Endometrial microvascular endothelial cells (primary cell): ENCODE results near the gene LRRC75B. TPM values are rescaled to one million over a fixed set of nuclear protein-coding genes. Genes with fewer than 3 reads are reported as not detected.
"Not testable (repeated sequence)": the region's sequence is repeated elsewhere in the genome, so short reads cannot be mapped to it uniquely, and the experiment has no call there.

ENCODE experiments used
- in situ Hi-C: cut with HindIII; loops from 2 replicates; pipeline ENCODE4 v1.10.0; 2017; ENCODE audit warnings: low sequenced_read_pairs, low pct_unique_long_range_greater_than_20kb; ENCODE audit errors: inconsistent ontology term
- total RNA-seq: library from RNA; depleted of rRNA; stranded (reverse); fragments of >200 nt; gene quantifications from one replicate; pipeline ENCODE4 v1.2.3, GENCODE V29; 2015; ENCODE audit errors: inconsistent ontology term

Gene LRRC75B, protein sequence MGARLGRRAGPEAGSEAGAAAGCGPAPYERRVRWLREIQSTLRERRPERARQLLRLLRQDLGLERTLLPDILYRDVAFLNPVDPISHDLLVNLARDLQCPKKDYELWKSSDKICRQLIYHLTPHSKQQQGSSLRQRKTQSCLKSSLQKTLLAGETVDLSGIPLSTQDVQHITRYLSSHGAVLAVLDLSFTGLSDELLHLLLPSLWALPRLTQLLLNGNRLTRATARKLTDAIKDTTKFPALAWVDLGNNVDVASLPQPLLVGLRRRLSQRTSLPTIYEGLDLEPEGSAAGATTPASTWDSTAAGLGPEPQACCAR
- 2.0 TPM for total RNA-seq

DNA sequence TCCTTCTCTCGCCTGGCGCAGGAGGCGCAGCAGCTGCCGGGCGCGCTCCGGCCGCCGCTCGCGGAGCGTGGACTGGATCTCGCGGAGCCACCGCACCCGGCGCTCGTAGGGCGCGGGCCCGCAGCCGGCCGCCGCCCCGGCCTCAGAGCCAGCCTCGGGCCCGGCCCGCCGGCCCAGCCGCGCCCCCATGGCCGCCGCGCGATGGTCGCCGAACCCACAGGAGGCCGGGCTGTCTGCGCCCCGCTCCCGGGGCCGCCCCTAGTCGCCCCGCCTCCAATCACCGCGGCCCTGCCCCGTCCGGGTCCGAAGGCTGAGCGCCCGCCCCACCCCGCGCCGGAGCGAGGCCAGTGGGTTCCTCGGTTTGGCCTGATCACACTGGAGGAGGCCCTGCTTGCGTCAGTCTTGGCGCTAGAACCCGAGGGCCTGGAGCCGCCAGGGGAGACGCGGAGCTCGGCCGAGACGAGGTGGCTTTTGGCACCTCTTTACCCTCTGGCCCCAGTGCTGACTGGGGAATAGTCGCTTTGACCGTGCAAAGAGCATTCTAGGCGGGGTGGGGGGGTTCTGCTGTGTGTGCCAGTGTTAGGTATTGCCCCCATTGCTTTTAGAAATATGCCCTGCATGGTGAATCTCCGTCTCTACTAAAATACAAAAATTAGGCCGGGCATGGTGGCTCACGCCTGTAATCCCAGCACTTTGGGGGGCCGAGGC lies at the start of gene LRRC75B:
TSS of gene LRRC75B (minus strand) at position 223 of the 708 bp plus-strand sequence. CDS start at position 189, 34 bp downstream.
- in situ Hi-C loops: no loop called here

DNA sequence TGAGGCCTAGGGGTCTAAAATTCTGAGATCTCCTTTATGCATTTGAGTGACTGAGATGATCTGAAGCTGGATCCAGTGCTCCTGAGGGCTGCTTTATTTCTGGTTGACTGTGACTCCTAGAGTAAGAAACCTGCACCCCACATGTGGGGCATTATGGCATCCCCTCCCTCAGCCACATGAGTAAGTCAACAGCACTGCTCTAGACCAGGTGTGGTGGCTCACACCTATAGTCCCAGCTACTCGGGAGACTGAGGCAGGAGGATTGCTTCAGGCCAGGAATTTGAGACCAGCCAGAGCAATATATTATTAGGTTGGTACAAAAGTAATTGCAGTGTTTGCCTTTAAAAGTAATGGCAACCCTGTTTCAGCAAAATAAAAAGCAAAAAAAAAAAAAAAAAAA lies 49.4 kb upstream of the LRRC75B start:
- in situ Hi-C loops: not testable (repeated sequence)

DNA sequence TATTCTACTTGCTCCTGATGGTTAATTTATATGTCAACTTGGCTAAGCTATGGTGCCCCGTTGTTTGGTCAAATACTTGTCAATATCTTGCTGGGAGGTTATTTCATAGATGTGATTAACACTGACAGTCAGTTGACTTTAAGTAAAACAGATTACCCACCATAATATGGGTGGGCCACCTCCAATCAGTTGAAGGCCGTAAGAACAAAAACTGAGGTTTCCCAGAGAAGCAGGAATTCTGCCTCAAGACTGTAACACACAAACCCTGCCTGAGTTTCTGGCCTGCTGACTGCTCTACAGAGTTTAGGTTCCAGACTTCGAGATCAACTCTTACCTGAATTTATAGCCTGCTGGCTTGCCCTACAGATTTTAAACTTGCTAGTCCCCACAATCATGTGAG lies 43.6 kb upstream of the LRRC75B start:
- in situ Hi-C loops: not testable (repeated sequence)

DNA sequence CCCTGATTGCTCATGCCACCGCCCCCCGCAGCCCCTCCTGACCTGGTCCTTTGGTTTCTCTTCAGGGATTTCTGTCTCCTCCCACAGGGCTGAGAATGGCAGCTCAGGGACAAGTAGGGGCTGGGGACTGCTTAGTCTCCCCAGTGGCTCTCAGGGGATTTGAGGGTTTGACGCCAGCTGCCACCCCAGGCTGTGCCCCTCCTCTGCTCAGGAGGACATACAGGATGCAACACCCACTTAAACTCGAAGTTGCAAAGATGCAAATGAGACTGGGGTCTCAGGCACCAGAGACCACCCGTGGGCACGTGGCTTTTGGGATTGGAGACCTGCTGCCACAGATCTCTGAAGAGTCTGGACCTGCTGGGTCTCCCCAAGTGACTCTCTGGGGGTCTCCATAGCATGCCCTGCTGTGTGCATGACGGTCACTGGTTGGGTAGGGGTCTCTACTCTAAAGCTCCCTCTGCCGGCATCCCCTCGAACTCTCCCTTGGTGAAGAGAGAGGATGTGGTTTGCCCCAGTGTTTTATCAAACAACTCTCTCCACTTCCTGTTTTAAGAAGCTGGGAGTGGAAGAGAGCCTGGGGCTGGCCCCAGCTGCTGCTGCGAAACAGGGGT lies 42.0 kb upstream of the LRRC75B start:
- in situ Hi-C loops: not testable (repeated sequence)

DNA sequence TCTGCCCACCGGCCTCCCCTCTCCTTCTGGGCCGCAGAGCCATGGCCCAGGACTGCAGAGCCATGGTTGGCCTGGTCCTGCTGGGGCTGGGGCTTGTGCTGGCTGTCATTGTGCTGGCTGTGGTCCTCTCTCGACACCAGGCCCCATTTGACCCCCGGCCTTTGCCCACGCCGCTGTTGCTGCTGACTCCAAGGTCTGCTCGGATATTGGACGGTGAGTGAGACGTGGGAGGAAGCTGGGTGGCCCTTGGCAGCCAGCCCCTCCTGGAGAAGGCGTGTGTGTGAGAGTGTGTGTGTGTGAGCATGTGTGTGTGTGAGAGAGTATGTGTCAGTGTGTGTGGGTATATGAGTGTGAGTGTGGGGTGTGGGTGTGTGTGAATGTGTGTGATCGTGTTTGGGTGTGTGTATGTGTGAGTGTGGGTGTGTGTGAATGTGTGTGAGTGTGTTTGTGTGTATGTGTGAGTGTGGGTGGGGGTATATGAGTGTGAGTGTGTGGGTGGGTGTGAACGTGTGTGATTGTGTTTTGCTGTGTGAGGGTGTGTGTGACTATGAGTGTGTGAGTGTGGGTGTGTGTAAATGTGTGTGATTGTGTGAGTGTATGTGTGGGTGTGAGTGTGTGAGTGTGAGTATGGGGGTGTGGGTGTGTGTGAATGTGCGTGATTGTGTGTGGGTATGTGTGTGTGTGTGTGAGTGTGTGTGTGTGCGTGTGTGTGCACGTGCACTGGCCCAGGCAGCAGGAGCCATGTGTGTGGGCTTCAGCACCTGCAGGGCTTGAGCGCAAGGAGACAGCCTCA lies 40.6 kb upstream of the LRRC75B start:
- in situ Hi-C loops: not testable (repeated sequence)

DNA sequence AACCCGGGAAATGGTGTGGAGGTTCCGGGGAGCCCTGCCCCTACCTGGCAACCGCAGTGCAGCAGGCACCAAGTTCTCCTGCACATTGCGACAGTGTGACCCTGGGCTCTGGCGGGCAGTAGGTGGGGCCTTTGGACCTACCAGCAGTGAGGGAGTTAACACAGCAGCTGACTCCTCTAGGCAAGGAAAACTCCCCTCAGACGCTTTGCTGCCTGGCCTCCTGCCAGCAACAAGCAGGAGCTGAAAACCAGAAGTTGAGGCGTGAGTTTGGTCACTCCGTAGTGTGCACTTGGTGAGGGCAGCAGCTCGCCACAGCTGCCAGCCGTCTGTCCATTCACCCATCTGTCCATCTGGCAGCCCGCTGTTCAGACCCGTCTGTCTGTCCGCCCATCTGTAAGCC lies 39.8 kb upstream of the LRRC75B start:
- in situ Hi-C loops: not testable (repeated sequence)

DNA sequence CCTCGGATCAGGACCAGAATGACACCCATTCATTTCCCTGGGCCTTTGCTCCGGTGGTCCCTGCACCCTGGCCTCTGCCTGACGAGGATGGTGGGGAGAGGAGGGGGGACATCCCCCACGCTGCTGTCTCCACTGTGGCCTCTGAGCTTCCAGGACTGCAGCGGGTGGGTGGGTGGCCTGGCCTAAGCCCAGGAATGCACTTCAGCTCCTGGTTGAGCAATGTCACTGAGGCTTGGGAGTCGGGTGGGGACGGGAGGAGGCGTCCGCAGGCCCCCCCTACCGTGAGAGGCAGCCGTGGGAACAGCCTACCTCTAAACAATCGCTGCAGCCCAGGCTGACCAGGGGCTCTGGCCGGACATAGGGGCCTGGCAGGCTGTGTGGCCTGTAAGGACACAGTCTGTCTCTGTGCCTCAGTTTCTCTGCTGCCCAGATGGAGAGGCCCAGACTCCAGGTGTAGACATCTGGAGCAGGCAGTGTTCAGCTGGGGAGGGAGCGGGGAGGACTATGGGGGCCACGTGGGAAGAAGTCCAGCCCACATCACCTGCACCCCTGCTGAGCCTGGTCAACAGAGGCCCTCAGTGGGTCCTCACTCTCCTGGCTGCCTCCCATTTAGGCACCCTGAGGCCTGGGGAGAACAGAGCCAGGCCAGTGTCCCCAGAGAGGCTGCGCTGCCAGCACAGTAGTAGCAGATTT lies 38.7 kb upstream of the LRRC75B start:
- in situ Hi-C loops: not testable (repeated sequence)

DNA sequence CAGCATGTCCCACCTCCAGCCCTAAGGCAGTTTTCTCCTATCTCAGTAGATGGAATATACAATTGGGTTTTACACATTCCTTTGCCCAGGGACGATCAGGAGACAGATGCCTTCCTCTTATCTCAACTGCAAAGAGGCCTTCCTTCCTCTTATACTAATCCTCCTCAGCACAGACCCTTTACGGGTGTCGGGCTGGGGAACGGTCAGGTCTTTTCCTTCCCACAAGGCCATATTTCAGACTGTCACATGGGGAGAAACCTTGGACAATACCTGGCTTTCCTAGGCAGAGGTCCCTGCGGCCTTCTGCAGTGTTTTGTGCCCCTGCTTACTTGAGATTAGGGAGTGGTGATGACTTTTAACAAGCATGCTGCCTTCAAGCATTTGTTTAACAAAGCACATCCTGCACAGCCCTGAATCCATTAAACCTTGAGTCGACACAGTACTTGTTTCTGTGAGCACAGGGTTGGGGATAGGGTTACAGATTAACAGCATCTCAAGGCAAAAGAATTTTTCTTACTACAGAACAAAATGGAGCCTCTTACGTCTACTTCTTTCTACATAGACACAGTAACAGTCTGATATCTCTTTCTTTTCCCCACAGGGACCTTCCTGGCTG lies 38.0 kb upstream of the LRRC75B start:
- in situ Hi-C loops: not testable (repeated sequence)

DNA sequence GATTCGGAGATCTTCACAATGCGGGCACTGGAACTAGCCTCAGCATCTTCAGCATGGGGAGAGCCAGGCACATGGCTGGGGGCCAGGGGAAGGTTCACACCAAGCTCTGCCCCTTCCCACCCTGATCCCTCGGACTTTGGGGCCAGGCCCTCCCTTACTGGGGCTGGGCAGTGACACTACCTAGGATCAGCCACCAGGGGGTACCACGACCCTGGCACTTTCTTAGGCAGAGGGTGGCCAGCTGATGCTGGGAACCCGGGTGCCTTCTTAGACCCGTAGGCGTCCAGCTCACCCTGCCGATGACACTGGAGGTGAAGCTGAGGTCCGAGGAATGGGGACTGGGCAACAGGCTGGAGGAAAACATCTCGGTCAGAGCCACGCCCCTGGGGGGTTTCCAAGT lies 36.2 kb upstream of the LRRC75B start:
- in situ Hi-C loops: not testable (repeated sequence)

DNA sequence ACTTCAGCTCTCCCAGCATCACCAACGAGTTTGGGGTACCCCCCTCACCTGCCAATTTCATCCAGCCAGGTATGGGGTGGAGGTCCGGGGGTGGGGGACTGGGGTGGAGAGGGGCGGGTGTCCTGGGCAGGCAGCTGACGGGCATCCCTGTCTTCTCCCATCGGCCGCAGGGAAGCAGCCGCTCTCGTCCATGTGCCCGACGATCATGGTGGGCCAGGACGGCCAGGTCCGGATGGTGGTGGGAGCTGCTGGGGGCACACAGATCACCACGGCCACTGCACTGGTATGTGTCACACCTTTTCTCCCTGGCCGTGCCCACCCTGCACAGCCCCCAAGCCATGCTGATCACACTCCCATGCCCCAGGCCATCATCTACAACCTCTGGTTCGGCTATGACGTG lies 35.0 kb upstream of the LRRC75B start:
- in situ Hi-C loops: not testable (repeated sequence)

DNA sequence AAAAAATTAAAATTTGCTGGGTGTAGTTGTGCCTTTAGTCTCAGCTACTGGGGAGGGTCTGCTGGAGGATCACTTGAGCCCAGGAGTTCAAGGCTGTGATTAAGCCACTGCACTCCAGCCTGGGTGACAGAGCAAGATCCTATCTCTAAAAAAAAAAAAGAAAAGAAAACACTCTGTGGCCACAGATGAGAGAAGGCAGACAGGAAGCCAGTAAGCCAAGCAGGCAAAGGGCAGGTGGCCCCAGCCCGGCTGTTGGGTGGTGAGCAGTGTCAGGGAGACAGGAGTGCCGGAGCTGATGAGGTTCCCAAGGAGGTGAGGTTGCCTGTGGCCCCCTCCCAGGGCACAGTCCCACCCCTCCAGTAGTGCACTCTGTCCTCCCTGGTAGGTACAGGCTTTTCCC lies 29.7 kb upstream of the LRRC75B start:
- in situ Hi-C loops: not testable (repeated sequence)

DNA sequence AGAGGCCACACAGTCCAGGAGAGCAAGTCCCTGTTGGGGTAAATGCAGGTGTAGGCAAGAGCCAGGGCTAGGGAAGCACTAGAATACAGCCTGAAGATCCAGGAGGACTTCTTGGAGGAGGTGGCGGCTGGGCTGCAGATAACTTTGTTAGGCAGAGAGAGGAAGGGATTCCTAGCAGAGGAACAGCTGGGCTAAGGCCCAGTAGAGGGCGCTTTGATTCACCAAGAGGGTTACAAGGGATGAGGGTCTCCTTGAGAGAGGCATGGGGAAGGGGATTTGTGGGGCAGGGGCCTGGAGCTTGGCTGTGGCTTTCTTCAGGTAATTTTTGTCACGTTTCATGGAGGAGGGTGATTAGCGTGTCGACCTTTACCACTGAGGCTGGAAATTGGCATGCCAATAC lies 28.4 kb upstream of the LRRC75B start:
- in situ Hi-C loops: not testable (repeated sequence)

DNA sequence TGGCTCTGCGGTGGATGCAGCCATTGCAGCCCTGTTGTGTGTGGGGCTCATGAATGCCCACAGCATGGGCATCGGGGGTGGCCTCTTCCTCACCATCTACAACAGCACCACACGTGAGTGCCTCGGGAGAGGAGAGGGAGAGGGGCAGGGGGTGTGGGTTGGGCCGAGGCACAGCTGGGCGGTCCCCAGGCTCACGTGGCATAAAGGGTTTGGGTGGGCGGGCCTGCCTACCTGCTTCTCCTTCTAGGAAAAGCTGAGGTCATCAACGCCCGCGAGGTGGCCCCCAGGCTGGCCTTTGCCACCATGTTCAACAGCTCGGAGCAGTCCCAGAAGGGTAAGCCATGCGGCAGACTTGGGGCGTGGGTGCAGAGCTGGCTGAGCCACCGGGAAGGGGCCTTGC lies 21.9 kb upstream of the LRRC75B start:
- in situ Hi-C loops: not testable (repeated sequence)

DNA sequence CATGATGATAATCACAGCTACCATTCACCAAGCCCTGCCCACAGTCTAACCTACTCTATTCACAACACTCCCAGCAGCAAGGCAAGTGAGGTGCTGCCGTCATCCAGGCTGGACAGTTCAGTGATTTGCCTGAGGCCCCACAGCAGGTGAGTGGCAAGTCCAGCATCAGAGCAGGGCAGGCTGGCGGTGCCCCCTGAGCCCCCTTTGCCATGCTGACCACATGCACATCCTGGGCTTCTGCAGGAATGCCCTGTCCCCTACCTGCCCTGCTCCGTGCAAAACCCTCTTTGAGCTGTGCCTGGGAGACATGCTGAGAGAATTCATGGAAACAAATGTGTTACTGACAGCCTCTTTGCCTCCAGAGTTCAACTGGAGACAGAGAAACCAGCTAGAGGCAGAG lies 17.0 kb upstream of the LRRC75B start:
- in situ Hi-C loops: not testable (repeated sequence)

DNA sequence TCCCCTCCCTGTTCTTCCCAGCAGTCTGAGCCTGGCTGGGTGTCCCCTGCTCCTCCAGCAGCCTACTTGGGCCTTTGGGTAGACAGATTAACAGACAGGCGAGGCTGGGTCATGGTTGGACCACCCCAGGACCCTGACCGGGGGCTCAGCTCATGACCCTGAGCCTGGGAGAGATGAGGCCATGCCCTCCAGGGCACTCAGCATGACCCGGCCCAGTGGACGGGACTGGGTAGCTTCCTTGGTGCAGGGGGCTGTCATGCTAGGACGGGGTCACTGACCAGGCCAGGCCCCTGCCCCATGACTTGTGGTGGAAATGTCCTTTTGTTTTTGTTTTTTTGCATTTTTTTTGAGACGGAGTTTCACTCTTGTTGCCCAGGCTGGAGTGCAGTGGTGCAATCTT lies 15.5 kb upstream of the LRRC75B start:
- in situ Hi-C loops: not testable (repeated sequence)

DNA sequence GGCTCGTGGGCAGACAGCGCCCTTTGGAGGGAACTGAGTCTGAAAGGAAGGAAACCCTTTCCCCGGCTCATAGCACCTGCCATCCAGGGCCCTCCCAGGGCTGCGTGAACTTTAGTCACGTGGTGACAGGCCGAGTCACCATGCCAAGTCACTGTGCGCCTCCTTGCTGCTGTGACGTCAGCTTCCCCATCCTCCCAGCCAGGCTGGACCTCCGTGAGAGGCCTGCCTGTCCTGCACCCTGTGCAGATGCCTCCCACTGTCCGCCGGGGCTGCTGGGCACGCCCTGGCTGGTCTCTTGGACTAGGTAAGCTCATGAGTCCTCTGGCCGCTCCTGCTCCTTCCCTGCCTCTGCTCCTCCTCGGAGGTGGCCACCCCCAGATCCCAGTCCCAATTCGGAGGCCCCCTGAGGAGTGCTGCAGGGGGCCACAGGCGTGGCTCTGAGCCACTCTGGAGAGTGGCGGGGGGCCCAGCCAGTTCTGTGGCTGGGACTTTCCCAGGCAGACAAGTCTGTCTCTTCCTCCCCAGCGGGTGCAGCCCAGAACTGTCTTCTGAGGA lies 14.6 kb upstream of the LRRC75B start:
- in situ Hi-C loops: not testable (repeated sequence)

DNA sequence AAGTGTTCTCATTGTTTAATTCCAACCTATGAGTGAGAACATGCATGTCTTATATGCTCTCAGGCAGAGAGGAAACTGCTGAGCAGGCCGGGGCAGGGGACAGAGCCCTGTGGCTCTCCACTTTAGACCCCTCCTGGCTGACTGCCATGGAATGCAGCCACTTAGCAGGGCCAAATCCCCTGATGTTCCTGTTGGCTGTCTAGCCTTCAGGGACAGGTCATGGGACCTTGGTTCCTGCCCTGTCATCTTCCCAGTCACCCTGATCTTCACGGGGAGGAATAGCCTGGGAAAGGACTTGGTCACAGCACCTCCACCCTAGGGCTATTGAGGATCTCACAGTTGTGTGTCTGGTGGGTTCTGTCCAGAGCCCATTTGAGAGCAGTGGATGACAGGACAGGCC lies 13.5 kb upstream of the LRRC75B start:
- in situ Hi-C loops: not testable (repeated sequence)
